ENCODE measurements around the gene DUOXA1. TPM values are rescaled to one million over a fixed set of nuclear protein-coding genes. Genes with fewer than 3 reads are reported as not detected.

The DUOXA1 gene
- total RNA-seq, 6 experiments from 2014 or later: not detected

GRCh38 chr15:45117308-45118130 is 12.2 kb downstream of the DUOXA1 start:
- ATAC-seq: peak; percentile 19 to 41 (median 34)

GRCh38 chr15:45116482-45117307 is 13.0 kb downstream of the DUOXA1 start:
- WGBS (ENCODE audit: insufficient coverage, low coverage, low lambda C conversion rate, missing lambda C conversion rate): 17% methylated on average over 23 of the region's 65 CpGs
- Histone ChIP-seq H3K27me3 (peaks cover 4 to 13% of the 10 kb centered on the region in 2 donors), H3K4me1 (peaks cover 0 to 13% (median 2%) of the 10 kb centered on the region in 4 donors), H3K36me3 (no peaks in the 10 kb centered on the region), H3K4me3 (no peak overlapping the region), H3K27ac (no peak overlapping the region), H3K9me3 (no peaks in the 10 kb centered on the region)
- intact Hi-C loops (cut with DNase I): loop anchor here (5.0 to 10.0 kb wide), 2 partner anchors 149 to 152 kb away; no protein-coding TSS in a partner anchor
- no peak for TF ChIP-seq POLR2A (IDR thresholded peaks at IDR 0.05)
- no peak for TF ChIP-seq CTCF (IDR thresholded peaks at IDR 0.05)
- ATAC-seq (peak in 1 of 4 donors; percentile 17), DNase-seq (no peak)

More at GRCh38 chr15:45117308-45118130, 12.2 kb downstream of the DUOXA1 start:
- Histone ChIP-seq H3K4me3 (peak overlapping the region in 2 of 3 donors; percentile 16 to 24), H3K9me3 (no peaks in the 10 kb centered on the region), H3K27ac (no peak overlapping the region), H3K27me3 (peaks cover 4 to 8% of the 10 kb centered on the region in 2 donors), H3K4me1 (peaks cover 0 to 13% (median 2%) of the 10 kb centered on the region in 4 donors), H3K36me3 (no peaks in the 10 kb centered on the region)
- TF ChIP-seq POLR2A (IDR thresholded peaks at IDR 0.05): no peak
- no peak for TF ChIP-seq CTCF (IDR thresholded peaks at IDR 0.05)
- WGBS (ENCODE audit: insufficient coverage, low coverage, low lambda C conversion rate, missing lambda C conversion rate): 16% methylated on average over 16 of the region's 33 CpGs
- intact Hi-C loops (cut with DNase I): loop anchor here (5.0 to 10.0 kb wide), 2 partner anchors 150 to 153 kb away; no protein-coding TSS in a partner anchor
- peak in 1 of 3 donors; percentile 42 for DNase-seq

- ATAC-seq (no peak), DNase-seq (no peak)
- Histone ChIP-seq H3K36me3 (no peaks in the 10 kb centered on the region), H3K4me1 (peaks cover 0 to 13% (median 2%) of the 10 kb centered on the region in 4 donors), H3K4me3 (no peak overlapping the region), H3K27ac (no peak overlapping the region), H3K9me3 (no peaks in the 10 kb centered on the region), H3K27me3 (peaks cover 4 to 13% of the 10 kb centered on the region in 2 donors)
- TF ChIP-seq POLR2A (IDR thresholded peaks at IDR 0.05): no peak
- TF ChIP-seq CTCF (IDR thresholded peaks at IDR 0.05): no peak
- intact Hi-C loops (cut with DNase I): loop anchor here (5.0 to 10.0 kb wide), 2 partner anchors 149 to 151 kb away; no protein-coding TSS in a partner anchor
- WGBS (ENCODE audit: insufficient coverage, low coverage, low lambda C conversion rate, missing lambda C conversion rate): 21% methylated on average over 13 of the region's 19 CpGs
These were observed 13.6 kb downstream of the DUOXA1 start for GRCh38 chr15:45116006-45116481.

GRCh38 chr15:45115312-45115820 is 14.3 kb downstream of the DUOXA1 start:
- Histone ChIP-seq H3K27ac (no peak overlapping the region), H3K4me1 (peaks cover 0 to 13% (median 2%) of the 10 kb centered on the region in 4 donors), H3K27me3 (peaks cover 4 to 13% of the 10 kb centered on the region in 2 donors), H3K9me3 (no peaks in the 10 kb centered on the region), H3K36me3 (no peaks in the 10 kb centered on the region), H3K4me3 (no peak overlapping the region)
- 74% methylated on average over 7 of the region's 7 CpGs for WGBS (ENCODE audit: insufficient coverage, low coverage, low lambda C conversion rate, missing lambda C conversion rate)
- DNase-seq (no peak), ATAC-seq (no peak)
- intact Hi-C loops (cut with DNase I): loop anchor here (5.0 to 10.0 kb wide), 2 partner anchors 148 to 151 kb away; no protein-coding TSS in a partner anchor
- TF ChIP-seq CTCF (IDR thresholded peaks at IDR 0.05) (no peak), POLR2A (IDR thresholded peaks at IDR 0.05) (no peak)
